Activated naive CD8-positive, alpha-beta T cell treated with anti-CD3 and anti-CD28 coated beads, Interleukin-2, amount 10 ng/mL, durations not matched to agents 7 days and 5 days (primary cell): ENCODE measurements around the gene VPS16. TPM values are rescaled to one million over a fixed set of nuclear protein-coding genes. Genes with fewer than 3 reads are reported as not detected.
"Not testable (repeated sequence)": the region's sequence is repeated elsewhere in the genome, so short reads cannot be mapped to it uniquely, and the experiment has no call there.

Experiments
- ATAC-seq: fragments of 150-1000 bp; cut with Tn5 transposase; one replicate; pipeline ENCODE4 v1.10.0; 2021; ENCODE audit warnings: low read depth, moderate library complexity
- POLR2A ChIA-PET: fragments of 350-600 bp; sonication (Branson Sonifier 250); formaldehyde crosslinking; loops from one replicate; lab custom pipeline; 2021; ENCODE audit warnings: antibody characterized with exemption; lab: Charles Lee
- DNase-seq: peaks from one replicate; pipeline ENCODE4 v3.0.0; 2021
- H3K27ac Mint-ChIP-seq: one replicate; pipeline ENCODE4 v1.8.0; 2022; ENCODE audit warnings: mild to moderate bottlenecking, mixed read lengths
- H3K27me3 Mint-ChIP-seq: one replicate; pipeline ENCODE4 v1.8.0; 2022; ENCODE audit warnings: mild to moderate bottlenecking, moderate library complexity, mixed read lengths
- H3K36me3 Mint-ChIP-seq: one replicate; pipeline ENCODE4 v1.8.0; 2021; ENCODE audit warnings: mild to moderate bottlenecking, mixed read lengths
- H3K4me1 Mint-ChIP-seq: one replicate; pipeline ENCODE4 v1.8.0; 2021; ENCODE audit warnings: mixed read lengths
- H3K4me3 Mint-ChIP-seq: one replicate; pipeline ENCODE4 v1.8.0; 2022; ENCODE audit warnings: mild to moderate bottlenecking, moderate library complexity, mixed read lengths
- H3K9me3 Mint-ChIP-seq: one replicate; pipeline ENCODE4 v1.8.0; 2021; ENCODE audit warnings: mixed read lengths
- total RNA-seq, 2 experiments: library from RNA; stranded (reverse); gene quantifications; one replicate each; pipeline ENCODE4 v1.2.3, GENCODE V29; 2021

VPS16 gene
- total RNA-seq, 2 experiments from 2014 or later, result 54.6 to 56.7 TPM

GRCh38 chr20:2800521-2801285 is 39.8 kb upstream of the VPS16 start, which contains the start of gene CPXM1:
Gene CPXM1 (minus strand): TSS chr20:2800627. CDS start chr20:2800572, 55 bp downstream.
- H3K4me1 Mint-ChIP-seq, result peaks cover 25% of the 10 kb centered on the region
- H3K36me3 Mint-ChIP-seq, result no peaks in the 10 kb centered on the region
- ATAC-seq (peak; percentile 48), DNase-seq (no peak)
- peaks cover 1% of the 10 kb centered on the region for H3K9me3 Mint-ChIP-seq
- POLR2A ChIA-PET, result no interaction called here
- H3K27me3 Mint-ChIP-seq, result peaks cover 62% of the 10 kb centered on the region
- peak within 1 kb of the TSS; percentile 19 for H3K27ac Mint-ChIP-seq
- H3K4me3 Mint-ChIP-seq, result peak within 1 kb of the TSS; percentile 82

- peak overlapping the region; percentile 80 for H3K4me3 Mint-ChIP-seq
- ATAC-seq (no peak), DNase-seq (no peak)
- peaks cover 27% of the 10 kb centered on the region for H3K4me1 Mint-ChIP-seq
- H3K27me3 Mint-ChIP-seq, result peaks cover 68% of the 10 kb centered on the region
- H3K27ac Mint-ChIP-seq, result no peak overlapping the region
- POLR2A ChIA-PET, result no interaction called here
- peaks cover 1% of the 10 kb centered on the region for H3K9me3 Mint-ChIP-seq
- H3K36me3 Mint-ChIP-seq, result peaks cover 2% of the 10 kb centered on the region
Measured at GRCh38 chr20:2801286-2801728, 39.2 kb upstream of the VPS16 start.

- Mint-ChIP-seq H3K4me3 (no peak overlapping the region), H3K4me1 (peaks cover 21% of the 10 kb centered on the region), H3K27ac (no peak overlapping the region), H3K9me3 (peaks cover 1% of the 10 kb centered on the region), H3K36me3 (peaks cover 2% of the 10 kb centered on the region), H3K27me3 (peaks cover 80% of the 10 kb centered on the region)
- ATAC-seq (no peak), DNase-seq (no peak)
- POLR2A ChIA-PET, result no interaction called here
Measured at GRCh38 chr20:2804041-2804828, 36.3 kb upstream of the VPS16 start.

GRCh38 chr20:2804852-2805688 is 35.5 kb upstream of the VPS16 start:
- H3K9me3 Mint-ChIP-seq, result peaks cover 1% of the 10 kb centered on the region
- ATAC-seq (no peak), DNase-seq (no peak)
- POLR2A ChIA-PET, result no interaction called here
- H3K4me3 Mint-ChIP-seq, result no peak overlapping the region
- no peak overlapping the region for H3K27ac Mint-ChIP-seq
- H3K4me1 Mint-ChIP-seq, result peaks cover 14% of the 10 kb centered on the region
- peaks cover 74% of the 10 kb centered on the region for H3K27me3 Mint-ChIP-seq
- H3K36me3 Mint-ChIP-seq, result peaks cover 2% of the 10 kb centered on the region

- Mint-ChIP-seq H3K27me3 (peaks cover 76% of the 10 kb centered on the region), H3K4me1 (peaks cover 11% of the 10 kb centered on the region), H3K4me3 (no peak overlapping the region), H3K9me3 (peaks cover 1% of the 10 kb centered on the region), H3K27ac (no peak overlapping the region), H3K36me3 (peaks cover 2% of the 10 kb centered on the region)
- POLR2A ChIA-PET, result no interaction called here
- no peak for ATAC-seq
- DNase-seq, result no peak
Measured at GRCh38 chr20:2805689-2806350, 34.7 kb upstream of the VPS16 start.

GRCh38 chr20:2806351-2806701 is 34.2 kb upstream of the VPS16 start:
- POLR2A ChIA-PET, result interaction anchor here (1.0 kb wide), 1 partner anchor 34 kb away, joined by 3 read pairs; the partner anchor contains the start of genes PCED1A and VPS16
- Mint-ChIP-seq H3K36me3 (peaks cover 2% of the 10 kb centered on the region), H3K4me3 (no peak overlapping the region), H3K9me3 (peaks cover 1% of the 10 kb centered on the region), H3K27ac (no peak overlapping the region), H3K27me3 (peaks cover 76% of the 10 kb centered on the region), H3K4me1 (peaks cover 6% of the 10 kb centered on the region)
- ATAC-seq, result no peak
- no peak for DNase-seq

GRCh38 chr20:2807019-2807418 is 33.5 kb upstream of the VPS16 start:
- POLR2A ChIA-PET, result interaction anchor here (1.0 kb wide), 1 partner anchor 33 kb away, joined by 3 read pairs; the partner anchor contains the start of genes PCED1A and VPS16
- peaks cover 2% of the 10 kb centered on the region for H3K4me1 Mint-ChIP-seq
- ATAC-seq (no peak), DNase-seq (no peak)
- no peak overlapping the region for H3K4me3 Mint-ChIP-seq
- H3K27me3 Mint-ChIP-seq, result peaks cover 76% of the 10 kb centered on the region
- no peak overlapping the region for H3K27ac Mint-ChIP-seq
- H3K36me3 Mint-ChIP-seq, result peaks cover 2% of the 10 kb centered on the region
- H3K9me3 Mint-ChIP-seq, result peaks cover 1% of the 10 kb centered on the region

GRCh38 chr20:2807929-2808328 is 32.6 kb upstream of the VPS16 start:
- POLR2A ChIA-PET, H3K9me3 Mint-ChIP-seq, H3K4me1 Mint-ChIP-seq, H3K36me3 Mint-ChIP-seq, H3K27ac Mint-ChIP-seq, ATAC-seq, DNase-seq, H3K4me3 Mint-ChIP-seq: not testable (repeated sequence)
- H3K27me3 Mint-ChIP-seq, result peaks cover 76% of the 10 kb centered on the region

- no peak for DNase-seq
- Mint-ChIP-seq H3K9me3 (peaks cover 8% of the 10 kb centered on the region), H3K27ac (no peak overlapping the region), H3K4me3 (no peak overlapping the region), H3K4me1 (peaks cover 2% of the 10 kb centered on the region), H3K36me3 (peaks cover 2% of the 10 kb centered on the region), H3K27me3 (peaks cover 78% of the 10 kb centered on the region)
- no peak for ATAC-seq
- POLR2A ChIA-PET, result interaction anchor here (0.7 kb wide), 1 partner anchor 50 kb away, joined by 6 read pairs; no protein-coding TSS in a partner anchor
Measured at GRCh38 chr20:2809690-2810089, 30.9 kb upstream of the VPS16 start.

GRCh38 chr20:2812189-2812588 is 28.4 kb upstream of the VPS16 start:
- Mint-ChIP-seq H3K27me3 (peaks cover 61% of the 10 kb centered on the region), H3K27ac (no peak overlapping the region), H3K36me3 (no peaks in the 10 kb centered on the region), H3K9me3 (peaks cover 8% of the 10 kb centered on the region), H3K4me1 (no peaks in the 10 kb centered on the region), H3K4me3 (no peak overlapping the region)
- ATAC-seq (no peak), DNase-seq (no peak)
- POLR2A ChIA-PET, result no interaction called here

GRCh38 chr20:2814076-2814475 is 26.5 kb upstream of the VPS16 start:
- H3K27me3 Mint-ChIP-seq, result peaks cover 62% of the 10 kb centered on the region
- H3K4me1 Mint-ChIP-seq, result peaks cover 4% of the 10 kb centered on the region
- DNase-seq (no peak), ATAC-seq (no peak)
- H3K4me3 Mint-ChIP-seq, result no peak overlapping the region
- POLR2A ChIA-PET, result no interaction called here
- no peaks in the 10 kb centered on the region for H3K36me3 Mint-ChIP-seq
- H3K9me3 Mint-ChIP-seq, result peaks cover 8% of the 10 kb centered on the region
- H3K27ac Mint-ChIP-seq, result no peak overlapping the region

- H3K27ac Mint-ChIP-seq, result no peak within 1 kb of the TSS
- no peak for ATAC-seq
- H3K4me3 Mint-ChIP-seq, result no peak within 1 kb of the TSS
- peaks cover 60% of the 10 kb centered on the region for H3K27me3 Mint-ChIP-seq
- DNase-seq, result no peak
- H3K9me3 Mint-ChIP-seq, result peaks cover 8% of the 10 kb centered on the region
- H3K36me3 Mint-ChIP-seq, result no peaks in the 10 kb centered on the region
- POLR2A ChIA-PET, result no interaction called here
- peaks cover 4% of the 10 kb centered on the region for H3K4me1 Mint-ChIP-seq
Measured at GRCh38 chr20:2814587-2815051, 25.9 kb upstream of the VPS16 start, which contains the start of gene C20orf141. Gene C20orf141 (plus strand): TSS chr20:2814987. CDS start chr20:2815185, 198 bp downstream.
